Measurements from ENCODE around the gene ACAD10. TPM values are rescaled to one million over a fixed set of nuclear protein-coding genes. Genes with fewer than 3 reads are reported as not detected.

ACAD10 gene
- 100 to 1,000 TPM in 2 of 4 donors, 10 to 100 TPM in 2; 58.5 to 102 (median 80.6) TPM for total RNA-seq

DNA sequence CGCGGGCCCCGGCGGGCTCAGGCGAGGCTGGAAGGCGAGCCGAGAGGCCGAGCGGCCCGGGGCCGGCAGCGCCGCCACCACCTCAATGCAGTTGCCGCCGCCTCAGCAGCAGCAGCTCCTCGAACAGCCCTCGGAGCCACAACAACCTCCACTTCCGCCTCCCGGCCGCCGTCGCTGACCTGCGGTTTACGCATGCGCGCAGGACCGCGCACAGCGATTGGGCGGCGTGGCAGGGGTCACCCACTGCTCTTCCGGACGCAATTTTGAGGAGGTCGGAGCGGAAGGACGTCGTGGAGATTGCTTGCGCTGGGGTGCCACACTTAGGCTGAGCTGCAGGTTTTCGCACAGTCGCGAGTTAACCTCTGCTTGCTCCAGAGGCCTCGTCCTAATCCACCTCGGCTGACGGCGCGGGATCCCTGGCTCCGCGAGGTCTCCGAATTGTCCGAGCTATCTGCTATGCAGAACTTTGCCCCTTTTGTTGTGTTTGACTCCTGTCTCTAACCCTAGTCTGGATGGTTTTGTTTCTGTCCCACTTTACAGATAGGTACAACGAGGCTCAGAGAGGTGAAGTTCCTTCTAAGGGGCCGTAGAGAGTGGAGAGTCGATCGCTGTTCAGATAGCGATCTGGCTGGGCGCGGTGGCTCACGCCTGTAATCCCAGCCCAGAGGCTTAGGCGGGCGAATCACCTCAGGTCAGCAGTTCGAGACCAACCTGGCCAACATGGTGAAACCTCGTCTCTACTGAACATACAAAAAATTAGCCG, at the start of gene ACAD10, which contains the start of gene BRAP:
TSS of gene ACAD10 (plus strand) at position 243 of the 763 bp plus-strand sequence. CDS start 6,657 bp downstream, outside the sequence.
TSS of gene BRAP (minus strand) at position 146 of the 763 bp plus-strand sequence. CDS start 164 bp downstream, outside the sequence.
- Histone ChIP-seq H3K4me1 (peaks cover 3 to 26% (median 17%) of the 10 kb centered on the region in 4 donors), H3K36me3 (peaks cover 0 to 20% (median 0%) of the 10 kb centered on the region in 3 donors), H3K27ac (peak within 1 kb of the TSS; percentile 83 to 86 (median 86)), H3K4me3 (peak within 1 kb of the TSS; percentile 70 to 100 (median 86)), H3K9me3 (no peaks in the 10 kb centered on the region), H3K27me3 (no peaks in the 10 kb centered on the region)
- TF ChIP-seq POLR2A (IDR thresholded peaks at IDR 0.05) = peak; percentile 83 to 88
- TF ChIP-seq, protein P1, sequence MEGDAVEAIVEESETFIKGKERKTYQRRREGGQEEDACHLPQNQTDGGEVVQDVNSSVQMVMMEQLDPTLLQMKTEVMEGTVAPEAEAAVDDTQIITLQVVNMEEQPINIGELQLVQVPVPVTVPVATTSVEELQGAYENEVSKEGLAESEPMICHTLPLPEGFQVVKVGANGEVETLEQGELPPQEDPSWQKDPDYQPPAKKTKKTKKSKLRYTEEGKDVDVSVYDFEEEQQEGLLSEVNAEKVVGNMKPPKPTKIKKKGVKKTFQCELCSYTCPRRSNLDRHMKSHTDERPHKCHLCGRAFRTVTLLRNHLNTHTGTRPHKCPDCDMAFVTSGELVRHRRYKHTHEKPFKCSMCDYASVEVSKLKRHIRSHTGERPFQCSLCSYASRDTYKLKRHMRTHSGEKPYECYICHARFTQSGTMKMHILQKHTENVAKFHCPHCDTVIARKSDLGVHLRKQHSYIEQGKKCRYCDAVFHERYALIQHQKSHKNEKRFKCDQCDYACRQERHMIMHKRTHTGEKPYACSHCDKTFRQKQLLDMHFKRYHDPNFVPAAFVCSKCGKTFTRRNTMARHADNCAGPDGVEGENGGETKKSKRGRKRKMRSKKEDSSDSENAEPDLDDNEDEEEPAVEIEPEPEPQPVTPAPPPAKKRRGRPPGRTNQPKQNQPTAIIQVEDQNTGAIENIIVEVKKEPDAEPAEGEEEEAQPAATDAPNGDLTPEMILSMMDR (IDR thresholded peaks at IDR 0.05) = peak in 2 of 6 experiments; percentile 7 to 11
- DNase-seq = peak; percentile 86 to 97 (median 96)

DNA sequence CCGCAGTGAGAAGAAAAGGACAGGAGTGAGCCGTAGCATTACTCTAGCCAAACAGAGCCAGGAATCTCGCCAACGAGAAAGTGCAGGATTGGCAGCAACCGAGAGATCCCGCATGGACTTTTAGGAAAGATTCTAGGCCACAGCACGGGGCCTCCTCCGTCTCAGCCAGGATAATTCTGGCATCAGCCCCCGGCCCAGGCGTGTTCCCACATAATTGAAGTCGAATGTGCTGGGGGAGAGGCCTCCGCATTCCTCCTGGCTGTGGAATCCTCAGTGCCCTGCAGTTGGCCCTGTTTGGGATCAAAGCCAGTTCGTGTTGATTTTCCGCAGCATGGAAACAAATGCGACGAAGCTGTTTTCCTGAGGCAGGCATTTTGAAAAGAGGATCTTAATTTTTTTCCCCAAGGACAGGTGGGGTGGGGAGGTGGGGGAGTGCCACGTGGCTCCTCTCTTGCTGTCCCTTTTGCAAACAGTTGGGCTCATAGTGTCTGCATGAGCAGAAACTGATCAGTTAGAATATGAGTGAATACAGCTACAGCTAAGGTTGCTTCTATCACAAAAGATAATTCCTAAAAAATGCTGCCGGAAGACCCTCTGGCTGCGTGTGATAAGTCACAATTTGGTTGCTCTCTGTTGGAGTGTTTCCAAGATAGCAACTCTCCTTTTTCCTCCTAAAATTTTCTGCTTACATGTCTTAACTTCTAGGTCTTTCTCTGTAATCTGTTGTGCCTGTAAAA, 49.5 kb upstream of the ACAD10 start:
- no peak for TF ChIP-seq POLR2A (IDR thresholded peaks at IDR 0.05)
- TF ChIP-seq, protein P1 (IDR thresholded peaks at IDR 0.05) = no peak
- no peaks in the 10 kb centered on the region for H3K27me3 ChIP-seq
- no peaks in the 10 kb centered on the region for H3K9me3 ChIP-seq
- DNase-seq = peak in 1 of 3 donors; percentile 46
- H3K36me3 ChIP-seq = no peaks in the 10 kb centered on the region
- peak overlapping the region in 2 of 4 donors; percentile 7 to 65 for H3K27ac ChIP-seq
- H3K4me3 ChIP-seq = no peak overlapping the region
- H3K4me1 ChIP-seq = peaks cover 0 to 10% (median 0%) of the 10 kb centered on the region in 4 donors

DNA sequence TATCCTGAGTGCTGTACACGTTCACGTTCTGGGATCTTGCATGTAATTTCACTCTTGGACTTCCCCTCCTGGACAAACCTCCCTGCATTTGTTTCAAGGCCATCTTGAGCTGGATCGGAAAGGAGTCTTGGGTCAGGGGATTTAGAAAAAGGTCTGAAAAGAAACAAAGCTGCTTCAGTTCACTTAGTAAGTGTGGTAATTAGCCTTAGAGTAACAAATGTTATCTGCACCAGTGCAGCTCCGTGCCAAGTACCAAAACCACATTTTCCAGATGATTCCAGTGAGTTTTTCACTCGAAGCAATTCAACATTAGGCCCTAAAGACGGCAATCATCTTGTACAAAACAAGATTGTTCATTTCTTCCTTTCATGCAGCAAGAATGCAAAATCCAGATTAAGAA, 47.3 kb upstream of the ACAD10 start:
- peaks cover 0 to 18% (median 0%) of the 10 kb centered on the region in 3 donors for H3K36me3 ChIP-seq

DNA sequence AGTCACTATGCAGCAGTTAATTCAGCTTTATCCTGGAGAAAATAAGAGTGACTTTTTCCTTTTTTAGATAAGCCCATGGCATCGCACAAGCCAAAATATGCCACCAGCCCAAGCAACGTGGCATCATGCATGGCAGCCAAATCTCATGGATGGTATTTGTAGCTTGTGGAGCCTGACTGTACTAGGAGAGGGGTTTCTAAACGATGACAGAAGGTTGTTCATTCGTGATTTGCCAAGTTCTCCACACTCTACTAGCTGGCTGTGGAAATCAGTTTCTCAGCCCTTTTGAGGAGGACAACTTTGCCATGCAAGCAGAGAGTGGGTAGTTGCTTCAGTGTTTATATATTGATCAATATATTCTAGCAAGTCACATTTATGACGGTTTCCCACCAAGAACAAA, 45.3 kb upstream of the ACAD10 start:
- TF ChIP-seq POLR2A (IDR thresholded peaks at IDR 0.05) = no peak
- TF ChIP-seq, protein P1 (IDR thresholded peaks at IDR 0.05) = no peak
- H3K4me1 ChIP-seq = peaks cover 0 to 8% (median 0%) of the 10 kb centered on the region in 4 donors
- no peaks in the 10 kb centered on the region for H3K9me3 ChIP-seq
- H3K4me3 ChIP-seq = no peak overlapping the region
- no peak overlapping the region for H3K27ac ChIP-seq
- no peak for DNase-seq
- H3K36me3 ChIP-seq = peaks cover 0 to 36% (median 0%) of the 10 kb centered on the region in 3 donors
- no peaks in the 10 kb centered on the region for H3K27me3 ChIP-seq

More for the DNA sequence above, 47.3 kb upstream of the ACAD10 start:
- TF ChIP-seq, protein P1 (IDR thresholded peaks at IDR 0.05) = no peak
- no peak for TF ChIP-seq POLR2A (IDR thresholded peaks at IDR 0.05)
- H3K9me3 ChIP-seq = no peaks in the 10 kb centered on the region
- H3K27ac ChIP-seq = no peak overlapping the region
- no peak overlapping the region for H3K4me3 ChIP-seq
- DNase-seq = no peak
- no peaks in the 10 kb centered on the region for H3K27me3 ChIP-seq
- peaks cover 0 to 10% (median 0%) of the 10 kb centered on the region in 4 donors for H3K4me1 ChIP-seq

DNA sequence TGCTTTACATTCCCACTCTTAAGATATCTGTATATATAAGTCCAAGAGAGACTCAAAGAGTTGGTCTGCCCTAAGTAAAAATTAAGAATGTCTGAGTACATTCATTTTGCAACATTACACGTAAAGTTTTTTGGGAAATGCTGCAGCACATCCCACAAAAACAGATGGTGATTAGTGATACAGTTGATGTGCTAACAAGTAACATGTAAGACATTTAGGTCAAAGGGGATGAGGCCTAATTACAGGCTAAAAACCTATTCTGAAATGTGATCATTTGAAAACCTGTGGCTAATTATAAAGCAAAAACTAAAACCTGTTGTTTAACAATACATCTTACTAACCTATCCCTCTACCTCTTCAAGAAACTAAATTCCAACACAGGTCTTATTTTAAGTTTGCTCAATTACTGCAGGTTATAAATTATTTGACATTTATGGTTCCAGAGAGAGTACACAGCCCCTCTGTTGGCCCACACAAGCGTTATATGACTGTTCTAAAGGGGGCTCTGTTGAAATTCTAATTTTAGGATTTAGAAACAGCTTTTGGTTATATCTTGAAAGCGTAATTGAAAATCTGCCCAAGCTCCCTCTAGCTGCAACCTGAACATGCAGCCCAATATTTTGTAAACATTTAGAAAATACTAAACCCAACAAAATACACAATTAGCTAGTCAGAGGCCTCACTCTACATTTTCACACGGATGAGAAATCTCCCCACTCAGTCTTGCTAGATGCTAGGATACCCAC, 43.0 kb upstream of the ACAD10 start:
- no peak for DNase-seq
- TF ChIP-seq POLR2A (IDR thresholded peaks at IDR 0.05) = no peak
- TF ChIP-seq, protein P1 (IDR thresholded peaks at IDR 0.05) = peak in 1 of 6 experiments; percentile 4
- H3K27me3 ChIP-seq = no peaks in the 10 kb centered on the region
- H3K27ac ChIP-seq = peak overlapping the region in 2 of 4 donors; percentile 7
- no peak overlapping the region for H3K4me3 ChIP-seq
- H3K36me3 ChIP-seq = peaks cover 0 to 60% (median 0%) of the 10 kb centered on the region in 3 donors
- no peaks in the 10 kb centered on the region for H3K4me1 ChIP-seq
- no peaks in the 10 kb centered on the region for H3K9me3 ChIP-seq

Data from Peyer's patch (tissue), 4 donors.